ENCODE data around the gene NCS1. TPM values are rescaled to one million over a fixed set of nuclear protein-coding genes. Genes with fewer than 3 reads are reported as not detected.
A peak's percentile ranks its signal among the peaks of the same experiment; 100 is the strongest.

Gene NCS1
- total RNA-seq, 1 donor from 2014 or later, result 32.8 TPM

- peaks cover 87% of the 10 kb centered on the region for H3K27me3 Mint-ChIP-seq
- no peak for DNase-seq (ENCODE audit: extremely low spot score, unreplicated experiment)
- H3K4me1 Mint-ChIP-seq (ENCODE audit: unreplicated experiment), result peaks cover 9% of the 10 kb centered on the region
- H3K36me3 Mint-ChIP-seq, result peaks cover 3% of the 10 kb centered on the region
- H3K4me3 Mint-ChIP-seq, result peak overlapping the region; percentile 69
- no peak overlapping the region for H3K27ac Mint-ChIP-seq
- H3K9me3 Mint-ChIP-seq, result no peaks in the 10 kb centered on the region
- no peak for TF ChIP-seq CTCF (conservative IDR thresholded peaks at IDR 0.05)
Measured at GRCh38 chr9:130263601-130264413, 91.6 kb downstream of the NCS1 start.

- H3K27ac Mint-ChIP-seq, result no peak overlapping the region
- peak overlapping the region; percentile 69 for H3K4me3 Mint-ChIP-seq
- H3K27me3 Mint-ChIP-seq, result peaks cover 88% of the 10 kb centered on the region
- no peaks in the 10 kb centered on the region for H3K9me3 Mint-ChIP-seq
- peaks cover 3% of the 10 kb centered on the region for H3K36me3 Mint-ChIP-seq
- DNase-seq (ENCODE audit: extremely low spot score, unreplicated experiment), result no peak
- no peak for TF ChIP-seq CTCF (conservative IDR thresholded peaks at IDR 0.05)
- peaks cover 9% of the 10 kb centered on the region for H3K4me1 Mint-ChIP-seq (ENCODE audit: unreplicated experiment)
Measured at GRCh38 chr9:130264414-130265350, 92.5 kb downstream of the NCS1 start.

GRCh38 chr9:130265431-130266235, 93.4 kb downstream of the NCS1 start, which contains the start of gene HMCN2:
HMCN2 (plus strand) TSS chr9:130265760; CDS start chr9:130265879, 119 bp downstream.
- peaks cover 90% of the 10 kb centered on the region for H3K27me3 Mint-ChIP-seq
- peaks cover 9% of the 10 kb centered on the region for H3K4me1 Mint-ChIP-seq (ENCODE audit: unreplicated experiment)
- H3K9me3 Mint-ChIP-seq, result no peaks in the 10 kb centered on the region
- peak within 1 kb of the TSS; percentile 84 for H3K4me3 Mint-ChIP-seq
- H3K27ac Mint-ChIP-seq, result no peak within 1 kb of the TSS
- TF ChIP-seq CTCF (conservative IDR thresholded peaks at IDR 0.05), result no peak
- peaks cover 3% of the 10 kb centered on the region for H3K36me3 Mint-ChIP-seq
- no peak for DNase-seq (ENCODE audit: extremely low spot score, unreplicated experiment)

GRCh38 chr9:130266236-130267098, 94.3 kb downstream of the NCS1 start:
- DNase-seq (ENCODE audit: extremely low spot score, unreplicated experiment), result no peak
- Mint-ChIP-seq H3K27me3 (peaks cover 92% of the 10 kb centered on the region), H3K36me3 (peaks cover 3% of the 10 kb centered on the region), H3K4me3 (peak overlapping the region; percentile 84), H3K27ac (no peak overlapping the region), H3K9me3 (no peaks in the 10 kb centered on the region), H3K4me1 (ENCODE audit: unreplicated experiment) (peaks cover 9% of the 10 kb centered on the region)
- TF ChIP-seq CTCF (conservative IDR thresholded peaks at IDR 0.05), result no peak
